ENCODE measurements around the gene SEMA3E. TPM values are rescaled to one million over a fixed set of nuclear protein-coding genes. Genes with fewer than 3 reads are reported as not detected.

SEMA3E gene
- polyA plus RNA-seq, 1 of the 3 experiments (the other 2 are of a cell fraction) = under 0.01 TPM

- Histone ChIP-seq H4K20me1 (ENCODE audit: insufficient read depth) (no peaks in the 10 kb centered on the region), H3K9ac (no peak overlapping the region), H3K27me3 (ENCODE audit: insufficient read depth) (no peaks in the 10 kb centered on the region), H3K4me3 (ENCODE audit: low read depth in 2 of 2, low read length in 1 of 2) (no peak overlapping the region), H3K4me1 (ENCODE audit: control insufficient read depth in 1 of 2, insufficient read depth in 2 of 2, low read depth in 1 of 2, low read length in 1 of 2) (no peaks in the 10 kb centered on the region; a peak in 1 of 4 replicates), H3K9me2 (no peaks in the 10 kb centered on the region), H3K36me3 (replicated peaks in 1 of 2; ENCODE audit: control insufficient read depth in 1 of 2, insufficient read depth in 2 of 2, low read length in 1 of 2) (no peaks in the 10 kb centered on the region), H3K27ac (ENCODE audit: low read depth in 2 of 2, low read length in 1 of 2) (no peak overlapping the region), H3K4me2 (no peak overlapping the region), H3F3A (replicated peaks; ENCODE audit: insufficient read depth) (no peaks in the 10 kb centered on the region), H3K79me2 (ENCODE audit: insufficient read depth) (no peaks in the 10 kb centered on the region), H2AFZ (ENCODE audit: low read depth) (no peak overlapping the region), H3K9me3 (no peaks in the 10 kb centered on the region)
- ChIA-PET POLR2A (no interaction called here), CTCF (no interaction called here)
- DNase-seq = no peak
- WGBS (ENCODE audit: low lambda C conversion rate) = 36% methylated on average over 1 of the region's 1 CpG
- TF ChIP-seq GATA2 (CRISPR knock-in tag; IDR thresholded peaks at IDR 0.05) (no peak), TAF1 (IDR thresholded peaks at IDR 0.05; ENCODE audit: borderline replicate concordance, low read depth, low read length) (no peak), YY1 (IDR thresholded peaks at IDR 0.05; ENCODE audit: low read depth) (no peak), FOSL2 (IDR thresholded peaks at IDR 0.05; ENCODE audit: borderline replicate concordance, low read depth) (no peak), EZH2phosphoT487 (IDR thresholded peaks at IDR 0.05; ENCODE audit: borderline replicate concordance, low read depth) (no peak)
These were observed 289.8 kb downstream of the SEMA3E start for GRCh38 chr7:83359108-83359507.

- H3K9me2 ChIP-seq = no peaks in the 10 kb centered on the region
- no peaks in the 10 kb centered on the region for H4K20me1 ChIP-seq (ENCODE audit: insufficient read depth)
- H3K9me3 ChIP-seq = no peaks in the 10 kb centered on the region
- no peak overlapping the region for H3K27ac ChIP-seq (ENCODE audit: low read depth in 2 of 2, low read length in 1 of 2)
- no peak for DNase-seq
- no peak for TF ChIP-seq CTCF (IDR thresholded peaks at IDR 0.05)
- TF ChIP-seq FOXM1 (IDR thresholded peaks at IDR 0.05; ENCODE audit: low read depth) = no peak
- TF ChIP-seq SMC3 (IDR thresholded peaks at IDR 0.05; ENCODE audit: low read depth, low read length) = no peak
- TF ChIP-seq TCF12 (IDR thresholded peaks at IDR 0.05) = no peak
- no peaks in the 10 kb centered on the region for H3F3A ChIP-seq (replicated peaks; ENCODE audit: insufficient read depth)
- no peaks in the 10 kb centered on the region for H3K27me3 ChIP-seq (ENCODE audit: insufficient read depth)
- no peak overlapping the region for H3K9ac ChIP-seq
- no peaks in the 10 kb centered on the region for H3K79me2 ChIP-seq (ENCODE audit: insufficient read depth)
- H2AFZ ChIP-seq (ENCODE audit: low read depth) = no peak overlapping the region
- ChIA-PET POLR2A (no interaction called here), CTCF (no interaction called here)
- H3K4me1 ChIP-seq (ENCODE audit: control insufficient read depth in 1 of 2, insufficient read depth in 2 of 2, low read depth in 1 of 2, low read length in 1 of 2) = no peaks in the 10 kb centered on the region
- H3K36me3 ChIP-seq (replicated peaks in 1 of 2; ENCODE audit: control insufficient read depth in 1 of 2, insufficient read depth in 2 of 2, low read length in 1 of 2) = no peaks in the 10 kb centered on the region
- no peak overlapping the region for H3K4me3 ChIP-seq (ENCODE audit: low read depth in 2 of 2, low read length in 1 of 2)
- WGBS (ENCODE audit: low lambda C conversion rate) = 35% methylated on average over 3 of the region's 3 CpGs
- H3K4me2 ChIP-seq = no peak overlapping the region
These were observed 293.8 kb downstream of the SEMA3E start for GRCh38 chr7:83355143-83355542.

- no peaks in the 10 kb centered on the region; a peak in 1 of 4 replicates for H3K4me1 ChIP-seq (ENCODE audit: control insufficient read depth in 1 of 2, insufficient read depth in 2 of 2, low read depth in 1 of 2, low read length in 1 of 2)
- ChIA-PET CTCF (interaction anchor here (0.6 to 1.3 kb wide), 6 partner anchors 16 to 608 kb away, joined by 3 to 8 read pairs (median 3); no protein-coding TSS in a partner anchor), POLR2A (interaction anchor here (0.6 kb wide), 2 partner anchors 16 to 1662 kb away, joined by 3 read pairs; no protein-coding TSS in a partner anchor)
- H2AFZ ChIP-seq (ENCODE audit: low read depth) = peak overlapping the region; percentile 52; the same call in 1 of the 2 replicates
- H3K9me2 ChIP-seq = no peaks in the 10 kb centered on the region
- no peaks in the 10 kb centered on the region for H3F3A ChIP-seq (replicated peaks; ENCODE audit: insufficient read depth)
- WGBS (ENCODE audit: low lambda C conversion rate) = 24% methylated on average over 5 of the region's 5 CpGs
- H3K4me3 ChIP-seq (ENCODE audit: low read depth in 2 of 2, low read length in 1 of 2) = no peak overlapping the region
- no peaks in the 10 kb centered on the region for H3K9me3 ChIP-seq
- no peaks in the 10 kb centered on the region for H3K27me3 ChIP-seq (ENCODE audit: insufficient read depth)
- H3K27ac ChIP-seq (ENCODE audit: low read depth in 2 of 2, low read length in 1 of 2) = peak overlapping the region in 1 of 2 experiments; percentile 60; a peak in 1 of 4 replicates
- H3K9ac ChIP-seq = no peak overlapping the region
- H3K4me2 ChIP-seq = peak overlapping the region; percentile 48; the same call in 1 of the 2 replicates
- H3K36me3 ChIP-seq (replicated peaks in 1 of 2; ENCODE audit: control insufficient read depth in 1 of 2, insufficient read depth in 2 of 2, low read length in 1 of 2) = no peaks in the 10 kb centered on the region
- H3K79me2 ChIP-seq (ENCODE audit: insufficient read depth) = no peaks in the 10 kb centered on the region
- DNase-seq = peak; percentile 53
- H4K20me1 ChIP-seq (ENCODE audit: insufficient read depth) = no peaks in the 10 kb centered on the region
- TF ChIP-seq CHD2 (IDR thresholded peaks at IDR 0.05; ENCODE audit: low read length, partially characterized antibody) (no peak), FOSL2 (IDR thresholded peaks at IDR 0.05; ENCODE audit: borderline replicate concordance, low read depth) (peak; percentile 48; the same call in 1 of the 2 replicates), YY1 (IDR thresholded peaks at IDR 0.05; ENCODE audit: low read depth) (no peak), EP300 (IDR thresholded peaks at IDR 0.05; ENCODE audit: borderline replicate concordance in 1 of 2, low read depth in 1 of 2, low read length in 1 of 2) (peak in 1 of 2 experiments; percentile 64; a peak in 2 of 4 replicates), USF1 (IDR thresholded peaks at IDR 0.05; ENCODE audit: borderline replicate concordance, low read depth) (peak; percentile 50; the same call in 1 of the 2 replicates), PBX3 (IDR thresholded peaks at IDR 0.05) (peak; percentile 21; the same call in 1 of the 2 replicates)
These were observed 300.9 kb downstream of the SEMA3E start for GRCh38 chr7:83347945-83348444.

Data from SK-N-SH (cell line).